Cortex of kidney (tissue), 1 donor: Measurements from ENCODE around the gene PANK4.
"Not testable (repeated sequence)": the region's sequence is repeated elsewhere in the genome, so short reads cannot be mapped to it uniquely, and the experiment has no call there.

Experiments used
- DNase-seq: peaks from one replicate; lab custom pipeline; 2025; lab: John Stamatoyannopoulos, UW

The PANK4 gene

GRCh38 chr1:2525920-2526823 is at the start of gene PANK4:
PANK4 (minus strand) TSS chr1:2526596; CDS start chr1:2526587, 9 bp downstream.
- peak; percentile 87 for DNase-seq

GRCh38 chr1:2574350-2574749 is 48.0 kb upstream of the PANK4 start:
- no peak for DNase-seq

GRCh38 chr1:2573250-2573920 is 47.0 kb upstream of the PANK4 start:
- DNase-seq: no peak

GRCh38 chr1:2571348-2571747 is 45.0 kb upstream of the PANK4 start:
- DNase-seq: no peak

GRCh38 chr1:2570332-2570731 is 43.9 kb upstream of the PANK4 start:
- DNase-seq: no peak

GRCh38 chr1:2569703-2570102 is 43.3 kb upstream of the PANK4 start:
- DNase-seq: not testable (repeated sequence)

- DNase-seq: no peak
Observed at GRCh38 chr1:2569060-2569459, 42.7 kb upstream of the PANK4 start.

- DNase-seq: not testable (repeated sequence)
Observed at GRCh38 chr1:2568187-2568816, 41.9 kb upstream of the PANK4 start.

- no peak for DNase-seq
Observed at GRCh38 chr1:2567083-2567679, 40.8 kb upstream of the PANK4 start.

GRCh38 chr1:2566101-2567045 is 40.0 kb upstream of the PANK4 start:
- no peak for DNase-seq

GRCh38 chr1:2564815-2565374 is 38.5 kb upstream of the PANK4 start:
- no peak for DNase-seq

GRCh38 chr1:2564006-2564814 is 37.8 kb upstream of the PANK4 start:
- no peak for DNase-seq

GRCh38 chr1:2563205-2563604 is 36.8 kb upstream of the PANK4 start:
- DNase-seq: no peak

- no peak for DNase-seq
Observed at GRCh38 chr1:2561898-2562895, 35.8 kb upstream of the PANK4 start.

GRCh38 chr1:2561446-2561845 is 35.0 kb upstream of the PANK4 start:
- no peak for DNase-seq

- DNase-seq: no peak
Observed at GRCh38 chr1:2560299-2561073, 34.1 kb upstream of the PANK4 start.

GRCh38 chr1:2559509-2560298 is 33.3 kb upstream of the PANK4 start:
- no peak for DNase-seq
